Sigmoid colon (tissue), 7 donors: ENCODE data around the gene TMTC2. TPM values are rescaled to one million over a fixed set of nuclear protein-coding genes. Genes with fewer than 3 reads are reported as not detected.

Experiments
- DNase-seq: peaks from one replicate; pipeline ENCODE4 v3.0.0-alpha.2; 2019
- H3K27ac ChIP-seq, 4 donors: fragments of 200-600 bp; sonication (generic); one replicate each; pipeline ENCODE4 v1.5.1; 2016 to 2019; ENCODE audit warnings: mild to moderate bottlenecking in 1 of 4
- H3K27me3 ChIP-seq, 3 donors: fragments of 200-600 bp; sonication (generic); one replicate each; pipeline ENCODE4 v1.5.1; 2019; ENCODE audit warnings: mild to moderate bottlenecking in 1 of 3
- H3K36me3 ChIP-seq, 4 donors: fragments of 200-600 bp; sonication (generic); one replicate each; pipeline ENCODE4 v1.5.1; 2016 to 2019
- H3K4me1 ChIP-seq, 4 donors: fragments of 200-600 bp; sonication (generic); one replicate each; pipeline ENCODE4 v1.5.1; 2017 to 2019
- H3K4me3 ChIP-seq, 4 donors: fragments of 200-600 bp; sonication (generic); one replicate each; pipeline ENCODE4 v1.5.1; 2017 to 2019; ENCODE audit warnings: mild to moderate bottlenecking in 2 of 4, moderate library complexity in 1 of 4
- H3K9me3 ChIP-seq, 4 donors: fragments of 200-600 bp in 3 of 4; sonication (generic) in 3 of 4; one replicate each; pipeline versions ENCODE4 v1.5.1 to v1.6.1; 2013 to 2019
- EP300 ChIP-seq, 4 donors: sonication (generic); formaldehyde crosslinking; IDR thresholded peaks; one replicate each; pipeline ENCODE4 v1.6.1; 2017; ENCODE audit warnings: antibody characterized with exemption in 4 of 4
- POLR2A ChIP-seq, 2 donors: fragments of 450-650 bp; IDR thresholded peaks; one replicate each; pipeline ENCODE4 v1.6.1; 2016; ENCODE audit warnings: antibody characterized with exemption in 2 of 2, mild to moderate bottlenecking in 2 of 2, moderate library complexity in 2 of 2
- POLR2AphosphoS5 ChIP-seq, 4 donors: sonication (generic); formaldehyde crosslinking; IDR thresholded peaks; one replicate each; pipeline ENCODE4 v1.6.1; 2017; ENCODE audit warnings: antibody characterized with exemption in 4 of 4
- WGBS, 2 donors: extraction: QIAGEN DNeasy Blood & Tissue Kit; methylation state at CpG; one replicate each; pipeline ENCODE4 v1.1.7; 2013; 5-methylcytosine and 5-hydroxymethylcytosine counted together
- intact Hi-C: fragments of 100-400 bp; cut with DNase I; formaldehyde crosslinking; loops from one replicate; pipeline ENCODE4 v1.15.1; 2023
- polyA plus RNA-seq, 3 donors: library from polyadenylated mRNA; stranded (reverse); fragments of 200-250 nt; gene quantifications; one replicate each; pipeline ENCODE4 v1.2.3, GENCODE V29; 2013
- total RNA-seq, 4 donors: library from RNA; depleted of rRNA; stranded (reverse); fragments of >200 nt; gene quantifications; one replicate each; pipeline ENCODE4 v1.1.0, GENCODE V29; 2016
- TF ChIP-seq, protein P1 (sequence below), 4 experiments: fragments of 450-650 bp in 3 of 4; fragments of 200-600 bp in 1 of 4; IDR thresholded peaks; one replicate each; pipeline ENCODE4 v1.5.1; 2016 to 2019; ENCODE audit warnings: antibody characterized with exemption in 4 of 4, mild to moderate bottlenecking in 3 of 4, moderate library complexity in 2 of 4
- donor health status: healthy with polysubstance abuse.
- donor health status: Bipolar disorder and iron deficiency.
- donor health status: healthy.

Gene TMTC2
- total and polyA plus RNA-seq, 7 donors: 1.2 to 74.4 (median 61.2) TPM

DNA sequence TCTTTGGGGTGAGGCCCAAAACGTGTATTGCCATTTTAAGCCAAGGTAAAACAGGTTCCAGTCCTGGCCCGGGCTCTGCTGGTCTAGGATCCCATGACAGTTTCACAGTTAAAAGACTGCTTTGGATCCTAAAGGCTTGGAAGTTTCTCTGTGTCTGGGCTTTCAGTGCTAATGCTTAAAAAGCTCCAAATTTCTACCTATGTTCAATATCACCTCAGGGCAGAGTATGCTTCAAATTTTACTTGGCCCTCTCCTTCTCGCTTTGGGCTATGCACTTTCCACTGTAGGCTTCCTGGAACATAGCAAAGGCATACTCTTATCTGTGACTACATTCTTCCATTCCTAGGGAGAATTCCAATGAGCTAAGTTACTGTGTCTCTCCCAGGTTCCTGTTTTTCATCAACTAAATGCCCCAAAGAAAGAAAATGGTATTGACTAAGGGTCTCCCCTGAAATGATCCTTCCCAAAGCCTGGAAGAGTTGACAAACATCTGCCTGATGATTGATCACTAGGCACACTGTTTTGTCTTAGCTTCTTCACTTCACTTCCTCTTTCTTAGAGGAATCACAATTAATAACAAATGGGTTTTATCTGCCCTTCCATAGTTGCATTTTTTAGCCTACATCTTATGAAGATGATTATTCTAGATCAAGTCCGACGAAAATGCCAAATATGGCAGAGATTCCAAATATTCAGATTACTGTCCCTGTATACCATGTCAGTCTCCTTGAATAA lies 79.4 kb downstream of the TMTC2 start:
- no peak overlapping the region for H3K4me3 ChIP-seq
- no peak for DNase-seq
- peaks cover 0 to 8% (median 4%) of the 10 kb centered on the region in 4 donors for H3K4me1 ChIP-seq
- no peak overlapping the region for H3K27ac ChIP-seq
- TF ChIP-seq EP300 (IDR thresholded peaks at IDR 0.05) (no peak), POLR2AphosphoS5 (IDR thresholded peaks at IDR 0.05) (no peak), POLR2A (IDR thresholded peaks at IDR 0.05) (no peak)
- TF ChIP-seq, protein P1, sequence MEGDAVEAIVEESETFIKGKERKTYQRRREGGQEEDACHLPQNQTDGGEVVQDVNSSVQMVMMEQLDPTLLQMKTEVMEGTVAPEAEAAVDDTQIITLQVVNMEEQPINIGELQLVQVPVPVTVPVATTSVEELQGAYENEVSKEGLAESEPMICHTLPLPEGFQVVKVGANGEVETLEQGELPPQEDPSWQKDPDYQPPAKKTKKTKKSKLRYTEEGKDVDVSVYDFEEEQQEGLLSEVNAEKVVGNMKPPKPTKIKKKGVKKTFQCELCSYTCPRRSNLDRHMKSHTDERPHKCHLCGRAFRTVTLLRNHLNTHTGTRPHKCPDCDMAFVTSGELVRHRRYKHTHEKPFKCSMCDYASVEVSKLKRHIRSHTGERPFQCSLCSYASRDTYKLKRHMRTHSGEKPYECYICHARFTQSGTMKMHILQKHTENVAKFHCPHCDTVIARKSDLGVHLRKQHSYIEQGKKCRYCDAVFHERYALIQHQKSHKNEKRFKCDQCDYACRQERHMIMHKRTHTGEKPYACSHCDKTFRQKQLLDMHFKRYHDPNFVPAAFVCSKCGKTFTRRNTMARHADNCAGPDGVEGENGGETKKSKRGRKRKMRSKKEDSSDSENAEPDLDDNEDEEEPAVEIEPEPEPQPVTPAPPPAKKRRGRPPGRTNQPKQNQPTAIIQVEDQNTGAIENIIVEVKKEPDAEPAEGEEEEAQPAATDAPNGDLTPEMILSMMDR (IDR thresholded peaks at IDR 0.05): no peak
- H3K9me3 ChIP-seq: no peaks in the 10 kb centered on the region
- no peaks in the 10 kb centered on the region for H3K36me3 ChIP-seq
- no peaks in the 10 kb centered on the region for H3K27me3 ChIP-seq
- intact Hi-C loops: no loop called here
- WGBS, 2 donors: 91 to 95% methylated on average over 5 of the region's 5 CpGs

DNA sequence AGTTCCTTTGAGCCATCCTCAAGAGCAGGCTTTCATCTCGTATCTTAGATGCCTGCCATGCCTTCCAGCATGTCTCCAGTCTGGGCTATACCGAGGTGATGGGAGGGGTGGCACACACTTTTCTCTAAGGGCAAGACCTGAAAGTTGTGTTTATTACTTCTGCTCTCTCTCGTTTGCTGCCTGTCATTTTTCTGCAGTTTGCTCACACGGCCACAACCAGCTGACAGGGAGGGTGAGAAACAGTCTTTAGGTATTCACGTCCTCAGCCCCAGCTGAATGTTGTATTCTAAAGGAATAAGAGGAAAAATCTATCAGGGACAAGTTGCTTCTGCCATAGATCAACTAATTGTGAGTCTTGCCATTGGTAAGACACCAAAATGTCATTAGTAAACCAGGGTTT lies 88.0 kb downstream of the TMTC2 start:
- no peaks in the 10 kb centered on the region for H3K36me3 ChIP-seq
- peak overlapping the region in 3 of 4 donors; percentile 26 to 66 (median 61) for H3K27ac ChIP-seq
- 73 to 82% methylated on average over 5 of the region's 5 CpGs for WGBS, 2 donors

DNA sequence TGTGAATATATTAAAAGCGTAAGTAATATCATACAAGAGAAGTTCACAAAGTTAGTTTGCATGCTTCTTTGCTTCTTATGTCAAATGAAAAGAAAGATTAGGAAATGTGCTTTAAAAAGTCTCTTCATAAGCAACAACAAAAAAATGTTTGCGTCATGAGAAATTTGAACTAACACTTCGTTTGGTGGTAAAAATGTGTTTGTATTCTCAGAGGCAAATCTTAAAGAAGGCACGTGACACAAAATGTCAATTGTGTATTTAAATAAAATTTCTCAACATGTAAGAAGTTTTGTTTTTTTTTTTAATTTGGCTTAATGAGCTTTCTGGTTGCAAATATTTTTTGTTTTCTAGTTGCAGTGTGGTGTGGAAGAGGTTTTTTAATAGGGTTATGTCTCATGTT lies 93.8 kb downstream of the TMTC2 start:
- intact Hi-C loops: no loop called here
- Histone ChIP-seq H3K4me3 (no peak overlapping the region), H3K27me3 (no peaks in the 10 kb centered on the region), H3K36me3 (no peaks in the 10 kb centered on the region), H3K27ac (no peak overlapping the region), H3K9me3 (no peaks in the 10 kb centered on the region), H3K4me1 (peaks cover 0 to 21% (median 13%) of the 10 kb centered on the region in 4 donors)
- 73 to 88% methylated on average over 4 of the region's 4 CpGs for WGBS, 2 donors
- no peak for TF ChIP-seq EP300 (IDR thresholded peaks at IDR 0.05)
- DNase-seq: no peak

More for the DNA sequence above, 88.0 kb downstream of the TMTC2 start:
- intact Hi-C loops: no loop called here
- Histone ChIP-seq H3K9me3 (no peaks in the 10 kb centered on the region), H3K27me3 (no peaks in the 10 kb centered on the region), H3K4me1 (peaks cover 0 to 22% (median 20%) of the 10 kb centered on the region in 4 donors), H3K4me3 (no peak overlapping the region)
- DNase-seq: no peak
- TF ChIP-seq, protein P1 (IDR thresholded peaks at IDR 0.05): no peak
- TF ChIP-seq POLR2AphosphoS5 (IDR thresholded peaks at IDR 0.05) (no peak), POLR2A (IDR thresholded peaks at IDR 0.05) (no peak), EP300 (IDR thresholded peaks at IDR 0.05) (no peak)

DNA sequence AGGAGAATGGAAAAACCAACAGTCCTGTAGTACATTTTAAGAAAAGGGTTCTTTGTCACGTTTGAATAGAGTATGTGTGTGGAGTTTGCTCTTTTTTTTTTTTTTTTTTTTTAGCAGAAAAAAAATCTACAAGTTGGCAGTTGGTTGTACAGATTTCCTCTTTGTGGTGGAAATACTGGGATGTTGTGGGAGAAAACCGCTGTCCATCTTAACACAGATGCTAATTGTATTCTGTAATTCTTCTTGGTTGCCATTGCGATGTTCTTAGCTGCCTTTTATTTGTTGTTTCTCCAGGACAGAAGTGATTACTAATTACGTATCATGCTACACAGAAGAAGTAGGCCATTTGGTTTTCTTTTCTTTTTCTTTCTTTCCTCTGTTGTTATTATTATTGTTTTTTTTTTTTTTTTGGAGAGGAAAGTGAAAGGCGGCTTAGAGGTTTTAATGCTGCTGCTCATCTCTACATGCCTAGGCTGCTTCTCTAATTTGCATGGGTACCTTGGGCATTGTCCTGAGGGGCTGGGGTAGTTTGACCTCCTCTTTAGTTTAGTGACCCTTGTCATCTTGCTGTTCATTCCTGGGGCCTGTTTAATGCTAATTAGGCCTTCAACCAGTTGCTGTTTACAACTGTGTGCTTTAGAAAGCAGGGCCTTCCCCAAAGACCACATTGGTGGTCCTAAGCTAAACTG lies 94.7 kb downstream of the TMTC2 start:
- intact Hi-C loops: no loop called here

DNA sequence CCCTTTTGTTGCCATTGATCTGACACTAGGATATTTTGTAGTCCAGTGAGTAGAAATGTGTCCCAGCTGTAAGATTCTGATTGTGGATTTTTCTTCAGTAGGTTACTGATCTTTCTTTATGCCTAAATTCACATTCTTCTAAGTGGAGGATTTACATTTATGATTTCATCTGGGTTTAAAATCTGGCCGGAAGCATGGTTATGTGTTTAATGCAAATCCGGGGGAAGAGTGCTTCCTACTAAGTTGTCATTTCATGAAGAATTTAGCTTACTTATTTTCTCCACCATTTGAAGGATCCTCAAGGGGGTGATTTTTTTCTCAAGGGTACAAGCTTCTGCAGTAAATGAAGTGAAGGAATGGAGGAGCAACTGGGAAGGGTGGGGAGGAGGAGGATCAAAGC lies 96.7 kb downstream of the TMTC2 start:
- peaks cover 0 to 29% (median 20%) of the 10 kb centered on the region in 4 donors for H3K4me1 ChIP-seq
- no peaks in the 10 kb centered on the region for H3K9me3 ChIP-seq
- DNase-seq: no peak
- no peak overlapping the region for H3K4me3 ChIP-seq
- no peaks in the 10 kb centered on the region for H3K36me3 ChIP-seq
- 90 to 96% methylated on average over 2 of the region's 2 CpGs for WGBS, 2 donors
- H3K27ac ChIP-seq: no peak overlapping the region
- no peak for TF ChIP-seq POLR2A (IDR thresholded peaks at IDR 0.05)
- TF ChIP-seq EP300 (IDR thresholded peaks at IDR 0.05): no peak
- TF ChIP-seq POLR2AphosphoS5 (IDR thresholded peaks at IDR 0.05): no peak
- TF ChIP-seq, protein P1 (IDR thresholded peaks at IDR 0.05): no peak
- intact Hi-C loops: no loop called here
- H3K27me3 ChIP-seq: no peaks in the 10 kb centered on the region

More for the DNA sequence above, 94.7 kb downstream of the TMTC2 start:
- no peak for TF ChIP-seq POLR2AphosphoS5 (IDR thresholded peaks at IDR 0.05)
- TF ChIP-seq, protein P1 (IDR thresholded peaks at IDR 0.05): no peak
- no peak for TF ChIP-seq POLR2A (IDR thresholded peaks at IDR 0.05)
- no peak for TF ChIP-seq EP300 (IDR thresholded peaks at IDR 0.05)
- Histone ChIP-seq H3K27me3 (no peaks in the 10 kb centered on the region), H3K4me3 (no peak overlapping the region), H3K9me3 (no peaks in the 10 kb centered on the region), H3K4me1 (peaks cover 0 to 22% (median 14%) of the 10 kb centered on the region in 4 donors), H3K36me3 (no peaks in the 10 kb centered on the region), H3K27ac (peak overlapping the region in 2 of 4 donors; percentile 8 to 12)
- WGBS, 2 donors: 45 to 59% methylated on average over 5 of the region's 5 CpGs
- DNase-seq: no peak
